Mesenchymal stem cell (in vitro differentiated cells and primary cell): Measurements from ENCODE around the gene KPTN.

Experiments used
- DNase-seq: peaks from one replicate; pipeline ENCODE4 v3.0.0-alpha.2; 2013
- H2AFZ ChIP-seq: one replicate; pipeline ENCODE4 v1.6.1; 2013; ENCODE audit warnings: low read depth, mild to moderate bottlenecking, control low read depth, inconsistent platforms, low read length, moderate library complexity
- H2AK5ac ChIP-seq: 2 replicates; pipeline ENCODE4 v1.6.1; 2013; ENCODE audit warnings: low read length, moderate library complexity, mild to moderate bottlenecking, inconsistent platforms; ENCODE audit not compliant: severe bottlenecking
- H2BK120ac ChIP-seq: one replicate; pipeline ENCODE4 v1.6.1; 2013; ENCODE audit warnings: low read depth, mild to moderate bottlenecking, inconsistent platforms, low read length, moderate library complexity
- H2BK12ac ChIP-seq, 2 experiments: one replicate each; pipeline ENCODE4 v1.6.1; 2013; ENCODE audit warnings: inconsistent platforms in 2 of 2, low read length in 2 of 2, mild to moderate bottlenecking in 2 of 2, moderate library complexity in 2 of 2, control low read depth in 1 of 2
- H2BK15ac ChIP-seq: one replicate; pipeline ENCODE4 v1.6.1; 2013; ENCODE audit warnings: mild to moderate bottlenecking, low read depth, inconsistent platforms; ENCODE audit not compliant: poor library complexity, severe bottlenecking
- H2BK5ac ChIP-seq: 2 replicates; pipeline ENCODE4 v1.6.1; 2013; ENCODE audit warnings: low read depth, mild to moderate bottlenecking, low read length, control low read depth, inconsistent platforms; ENCODE audit not compliant: poor library complexity, severe bottlenecking
- H3K14ac ChIP-seq, 2 experiments: one replicate each; pipeline ENCODE4 v1.6.1; 2013; ENCODE audit warnings: inconsistent platforms in 2 of 2, low read length in 2 of 2, control low read depth in 1 of 2, mild to moderate bottlenecking in 1 of 2, moderate library complexity in 1 of 2
- H3K18ac ChIP-seq, 2 experiments: one replicate each; pipeline ENCODE4 v1.6.1; 2013; ENCODE audit warnings: inconsistent platforms in 2 of 2, low read length in 2 of 2, control low read depth in 1 of 2, low read depth in 1 of 2, mild to moderate bottlenecking in 1 of 2
- H3K23ac ChIP-seq, 2 experiments: one replicate each; pipeline ENCODE4 v1.6.1; 2013; ENCODE audit warnings: inconsistent platforms in 2 of 2, low read length in 2 of 2, mild to moderate bottlenecking in 2 of 2, moderate library complexity in 2 of 2, control low read depth in 1 of 2
- H3K27ac ChIP-seq: 2 replicates; pipeline ENCODE4 v1.5.1; 2013; ENCODE audit warnings: mild to moderate bottlenecking, moderate library complexity, low read length, control low read depth, inconsistent platforms; ENCODE audit not compliant: poor library complexity, severe bottlenecking
- H3K27me3 ChIP-seq, 2 experiments: 2 replicates each; pipeline versions ENCODE4 v1.6.1 to v1.7.0; 2013; ENCODE audit warnings: low read length in 2 of 2, mild to moderate bottlenecking in 2 of 2, moderate library complexity in 2 of 2, control low read depth in 1 of 2, inconsistent platforms in 1 of 2; ENCODE audit not compliant: control insufficient read depth in 1 of 2, insufficient read depth in 1 of 2
- H3K36me3 ChIP-seq, 2 experiments: 2 replicates each; pipeline versions ENCODE4 v1.6.1 to v1.7.0; 2013; ENCODE audit warnings: low read length in 2 of 2, control low read depth in 1 of 2, inconsistent platforms in 1 of 2, low read depth in 1 of 2, mild to moderate bottlenecking in 1 of 2; ENCODE audit not compliant: insufficient read depth in 2 of 2, control insufficient read depth in 1 of 2
- H3K4ac ChIP-seq, 2 experiments: one replicate each; pipeline ENCODE4 v1.6.1; 2013; ENCODE audit warnings: inconsistent platforms in 2 of 2, low read length in 2 of 2, mild to moderate bottlenecking in 2 of 2, moderate library complexity in 2 of 2, control low read depth in 1 of 2, low read depth in 1 of 2
- H3K4me1 ChIP-seq: 2 replicates; pipeline ENCODE4 v1.6.1; 2013; ENCODE audit warnings: low read depth, low read length, control low read depth; ENCODE audit not compliant: control insufficient read depth, insufficient read depth
- H3K4me2 ChIP-seq: 2 replicates; pipeline ENCODE4 v1.6.1; 2013; ENCODE audit warnings: low read length, mild to moderate bottlenecking, inconsistent platforms; ENCODE audit not compliant: poor library complexity, severe bottlenecking
- H3K4me3 ChIP-seq, 2 experiments: 2 replicates each; pipeline versions ENCODE4 v1.5.1 to v1.7.0; 2013; ENCODE audit warnings: low read length in 2 of 2, mild to moderate bottlenecking in 2 of 2, control low read depth in 1 of 2, low read depth in 1 of 2; ENCODE audit not compliant: insufficient read depth in 1 of 2
- H3K79me1 ChIP-seq: replicated peaks from 2 replicates; pipeline ENCODE4 v1.6.1; 2013; ENCODE audit warnings: mild to moderate bottlenecking, control low read depth, low read length, inconsistent platforms; ENCODE audit not compliant: poor library complexity, severe bottlenecking
- H3K9ac ChIP-seq: 2 replicates; pipeline ENCODE4 v1.7.0; 2013; ENCODE audit warnings: mild to moderate bottlenecking, low read length, moderate library complexity
- H3K9me3 ChIP-seq: 2 replicates; pipeline ENCODE4 v1.7.0; 2013; ENCODE audit warnings: mild to moderate bottlenecking, low read length; ENCODE audit not compliant: control insufficient read depth
- H4K8ac ChIP-seq: one replicate; pipeline ENCODE4 v1.6.1; 2013; ENCODE audit warnings: inconsistent platforms, mild to moderate bottlenecking, low read length, moderate library complexity
- H4K91ac ChIP-seq: one replicate; pipeline ENCODE4 v1.6.1; 2013; ENCODE audit warnings: mild to moderate bottlenecking, low read length, inconsistent platforms
- WGBS: methylation state at CpG from one replicate; pipeline ENCODE4 v1.1.7; 2013; ENCODE audit warnings: mixed read lengths; 5-methylcytosine and 5-hydroxymethylcytosine counted together

The KPTN gene

GRCh38 chr19:47495478-47496372, 11.7 kb upstream of the KPTN start:
- Histone ChIP-seq H3K4me2 (no peak overlapping the region), H3K23ac (no peak overlapping the region), H3K9me3 (no peaks in the 10 kb centered on the region), H4K8ac (no peak overlapping the region), H2BK5ac (no peak overlapping the region), H3K4ac (no peak overlapping the region), H3K9ac (no peak overlapping the region), H3K27ac (no peak overlapping the region), H3K4me3 (no peak overlapping the region), H2AK5ac (no peak overlapping the region), H2BK12ac (no peak overlapping the region), H3K36me3 (peaks cover 87 to 95% of the 10 kb centered on the region in 2 experiments), H3K79me1 (peaks cover 56% of the 10 kb centered on the region), H3K27me3 (no peaks in the 10 kb centered on the region), H3K14ac (no peak overlapping the region), H3K4me1 (peaks cover 6% of the 10 kb centered on the region), H3K18ac (no peak overlapping the region), H2AFZ (no peak overlapping the region), H4K91ac (no peak overlapping the region), H2BK15ac (no peak overlapping the region), H2BK120ac (no peak overlapping the region)
- 92% methylated on average over 17 of the region's 17 CpGs for WGBS
- no peak for DNase-seq

DNA sequence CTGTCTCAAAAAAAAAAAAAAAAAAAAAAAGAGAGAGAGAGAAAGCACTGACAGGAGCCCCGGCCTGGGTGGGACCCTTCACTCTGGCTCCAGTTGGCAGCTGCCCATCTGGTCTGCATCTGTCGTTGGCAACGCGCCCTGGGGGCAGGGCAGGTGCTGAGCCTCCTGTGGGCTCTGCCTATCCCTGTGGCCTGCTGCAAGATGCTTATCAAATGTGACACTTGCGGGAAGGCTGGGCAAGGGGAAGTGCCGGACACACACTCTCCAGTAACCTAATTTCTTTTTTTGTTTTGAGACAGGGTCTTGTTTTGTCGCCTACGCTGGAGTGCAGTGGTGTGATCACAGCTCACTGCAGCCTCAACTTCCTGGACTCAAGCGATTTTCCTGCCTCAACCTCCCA, 10.7 kb upstream of the KPTN start:
- DNase-seq, result no peak
- H3K9me3 ChIP-seq, result no peaks in the 10 kb centered on the region
- H2BK15ac ChIP-seq, result no peak overlapping the region
- no peak overlapping the region for H3K4ac ChIP-seq
- peaks cover 88 to 96% of the 10 kb centered on the region in 2 experiments for H3K36me3 ChIP-seq
- no peak overlapping the region for H3K14ac ChIP-seq
- H3K4me1 ChIP-seq, result peaks cover 9% of the 10 kb centered on the region
- H2BK120ac ChIP-seq, result no peak overlapping the region
- no peak overlapping the region for H3K9ac ChIP-seq
- no peak overlapping the region for H3K23ac ChIP-seq
- no peak overlapping the region for H2AK5ac ChIP-seq
- no peak overlapping the region for H4K91ac ChIP-seq
- H2BK12ac ChIP-seq, result no peak overlapping the region
- no peak overlapping the region for H3K4me3 ChIP-seq
- no peak overlapping the region for H4K8ac ChIP-seq
- H3K79me1 ChIP-seq, result peaks cover 49% of the 10 kb centered on the region
- H3K27ac ChIP-seq, result no peak overlapping the region
- no peak overlapping the region for H3K4me2 ChIP-seq
- no peaks in the 10 kb centered on the region for H3K27me3 ChIP-seq
- H2AFZ ChIP-seq, result no peak overlapping the region
- H3K18ac ChIP-seq, result no peak overlapping the region
- H2BK5ac ChIP-seq, result no peak overlapping the region
- WGBS, result 94% methylated on average over 8 of the region's 9 CpGs

DNA sequence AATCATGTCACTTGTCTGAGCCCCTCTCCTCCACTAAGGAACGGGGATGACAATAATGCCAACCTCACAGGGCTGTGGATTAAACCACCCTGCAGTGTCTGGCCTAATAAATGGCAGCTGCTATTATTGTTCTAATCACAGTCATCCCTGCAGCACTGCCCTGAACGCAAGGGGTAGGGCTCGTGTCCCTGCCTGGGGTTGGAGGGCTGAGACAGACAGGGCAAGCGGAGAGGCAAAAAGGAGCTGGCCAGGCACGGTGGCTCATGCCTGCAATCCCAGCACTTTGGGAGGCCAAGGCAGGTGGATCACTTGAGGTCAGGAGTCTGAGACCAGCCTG, 10.2 kb upstream of the KPTN start:
- no peak overlapping the region for H3K18ac ChIP-seq
- H2BK15ac ChIP-seq, result no peak overlapping the region
- no peak overlapping the region for H3K4me2 ChIP-seq
- H3K79me1 ChIP-seq, result peaks cover 46% of the 10 kb centered on the region
- no peak overlapping the region for H3K4ac ChIP-seq
- no peak overlapping the region for H2BK5ac ChIP-seq
- no peak overlapping the region for H3K14ac ChIP-seq
- H3K4me1 ChIP-seq, result peaks cover 9% of the 10 kb centered on the region
- H3K23ac ChIP-seq, result no peak overlapping the region
- H3K27ac ChIP-seq, result no peak overlapping the region
- H3K9ac ChIP-seq, result no peak overlapping the region
- no peaks in the 10 kb centered on the region for H3K9me3 ChIP-seq
- H2AFZ ChIP-seq, result no peak overlapping the region
- no peak overlapping the region for H2AK5ac ChIP-seq
- no peaks in the 10 kb centered on the region for H3K27me3 ChIP-seq
- no peak overlapping the region for H2BK12ac ChIP-seq
- no peak overlapping the region for H4K91ac ChIP-seq
- no peak for DNase-seq
- H4K8ac ChIP-seq, result no peak overlapping the region
- no peak overlapping the region for H3K4me3 ChIP-seq
- peaks cover 88 to 97% of the 10 kb centered on the region in 2 experiments for H3K36me3 ChIP-seq
- H2BK120ac ChIP-seq, result no peak overlapping the region
- 98% methylated on average over 5 of the region's 5 CpGs for WGBS

GRCh38 chr19:47493378-47494210, 9.6 kb upstream of the KPTN start:
- Histone ChIP-seq H3K23ac (no peak overlapping the region), H3K4me3 (no peak overlapping the region), H2AK5ac (no peak overlapping the region), H3K79me1 (peaks cover 40% of the 10 kb centered on the region), H3K27me3 (no peaks in the 10 kb centered on the region), H3K36me3 (peaks cover 87 to 95% of the 10 kb centered on the region in 2 experiments), H3K9me3 (no peaks in the 10 kb centered on the region), H3K18ac (no peak overlapping the region), H3K4me1 (peaks cover 9% of the 10 kb centered on the region), H2AFZ (no peak overlapping the region), H2BK15ac (no peak overlapping the region), H4K91ac (no peak overlapping the region), H3K27ac (no peak overlapping the region), H3K14ac (no peak overlapping the region), H2BK12ac (no peak overlapping the region), H3K4me2 (no peak overlapping the region), H3K9ac (no peak overlapping the region), H2BK5ac (no peak overlapping the region), H2BK120ac (no peak overlapping the region), H3K4ac (no peak overlapping the region), H4K8ac (no peak overlapping the region)
- no peak for DNase-seq
- 91% methylated on average over 17 of the region's 18 CpGs for WGBS
